SKM-1 (cell line): ENCODE data around the gene VPS52.

Experiments used
- DNase-seq: peaks from one replicate; lab custom pipeline; 2025; ENCODE audit not compliant: unreplicated experiment; lab: John Stamatoyannopoulos, UW

VPS52 gene, protein sequence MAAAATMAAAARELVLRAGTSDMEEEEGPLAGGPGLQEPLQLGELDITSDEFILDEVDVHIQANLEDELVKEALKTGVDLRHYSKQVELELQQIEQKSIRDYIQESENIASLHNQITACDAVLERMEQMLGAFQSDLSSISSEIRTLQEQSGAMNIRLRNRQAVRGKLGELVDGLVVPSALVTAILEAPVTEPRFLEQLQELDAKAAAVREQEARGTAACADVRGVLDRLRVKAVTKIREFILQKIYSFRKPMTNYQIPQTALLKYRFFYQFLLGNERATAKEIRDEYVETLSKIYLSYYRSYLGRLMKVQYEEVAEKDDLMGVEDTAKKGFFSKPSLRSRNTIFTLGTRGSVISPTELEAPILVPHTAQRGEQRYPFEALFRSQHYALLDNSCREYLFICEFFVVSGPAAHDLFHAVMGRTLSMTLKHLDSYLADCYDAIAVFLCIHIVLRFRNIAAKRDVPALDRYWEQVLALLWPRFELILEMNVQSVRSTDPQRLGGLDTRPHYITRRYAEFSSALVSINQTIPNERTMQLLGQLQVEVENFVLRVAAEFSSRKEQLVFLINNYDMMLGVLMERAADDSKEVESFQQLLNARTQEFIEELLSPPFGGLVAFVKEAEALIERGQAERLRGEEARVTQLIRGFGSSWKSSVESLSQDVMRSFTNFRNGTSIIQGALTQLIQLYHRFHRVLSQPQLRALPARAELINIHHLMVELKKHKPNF

DNA sequence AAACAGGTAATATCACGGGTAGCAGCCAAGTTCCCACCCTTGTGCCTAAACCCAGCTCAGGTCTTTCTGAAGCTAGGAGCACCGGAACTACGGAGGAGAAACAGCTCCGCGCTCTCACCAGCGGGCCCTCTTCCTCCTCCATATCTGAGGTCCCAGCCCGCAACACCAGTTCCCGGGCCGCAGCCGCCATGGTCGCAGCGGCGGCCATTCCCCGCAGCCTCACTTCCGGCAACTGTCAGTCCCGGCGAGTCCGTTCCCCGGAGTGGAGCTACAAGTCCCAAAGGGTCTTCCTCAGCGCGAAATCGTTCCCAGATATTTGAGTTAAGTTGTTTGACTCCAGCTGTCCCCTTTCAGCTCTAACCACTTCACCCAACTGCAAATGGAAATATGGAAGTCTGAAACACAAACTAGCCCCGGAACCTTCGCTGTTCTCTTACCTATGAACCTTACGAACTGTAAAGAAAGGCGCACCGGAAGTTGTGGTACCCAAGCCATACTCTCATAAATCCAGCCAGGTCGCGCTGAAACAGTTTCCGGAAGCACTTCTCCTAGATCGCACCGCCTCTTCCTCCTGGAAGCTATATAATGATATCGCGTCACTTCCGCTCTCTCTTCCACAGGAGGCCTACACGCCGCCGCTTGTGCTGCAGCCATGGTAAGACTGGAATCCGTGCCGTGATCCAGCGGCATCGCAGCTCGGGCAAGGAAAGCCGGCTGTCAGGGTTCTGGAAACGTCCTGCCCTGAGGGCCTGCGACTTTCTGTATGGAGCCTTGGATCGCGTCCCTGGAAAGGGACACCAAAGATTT, at the start of gene VPS52, which contains the start of gene RPS18:
VPS52 (minus strand) TSS at position 409 of the 807 bp plus-strand sequence; CDS start at position 208, 201 bp downstream.
RPS18 (plus strand) TSS at position 608 of the 807 bp plus-strand sequence; CDS start at position 653, 45 bp downstream.
- peak; percentile 97 for DNase-seq

- no peak for DNase-seq
Measured at GRCh38 chr6:33321227-33321626, 49.6 kb upstream of the VPS52 start.

- no peak for DNase-seq
Measured at GRCh38 chr6:33320315-33321181, 48.9 kb upstream of the VPS52 start.

DNA sequence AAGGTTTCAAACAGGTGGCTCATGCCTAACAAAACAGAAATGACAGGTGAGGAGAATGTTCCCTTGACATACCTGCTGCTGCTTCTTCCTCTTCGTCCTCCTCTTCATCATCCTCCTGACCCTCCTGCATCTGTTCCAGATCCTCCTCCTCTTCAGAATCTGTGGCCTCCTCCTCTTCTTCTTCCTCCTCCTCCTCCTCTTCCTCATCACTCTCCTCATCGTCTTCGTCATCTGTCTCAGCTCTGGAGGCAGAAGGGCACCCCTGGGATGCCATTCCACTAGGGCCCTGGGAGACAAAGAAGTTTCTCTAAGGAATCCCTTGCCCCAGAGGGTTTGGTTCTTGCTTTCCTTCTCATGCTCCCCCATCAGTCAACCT, 48.3 kb upstream of the VPS52 start:
- no peak for DNase-seq

DNA sequence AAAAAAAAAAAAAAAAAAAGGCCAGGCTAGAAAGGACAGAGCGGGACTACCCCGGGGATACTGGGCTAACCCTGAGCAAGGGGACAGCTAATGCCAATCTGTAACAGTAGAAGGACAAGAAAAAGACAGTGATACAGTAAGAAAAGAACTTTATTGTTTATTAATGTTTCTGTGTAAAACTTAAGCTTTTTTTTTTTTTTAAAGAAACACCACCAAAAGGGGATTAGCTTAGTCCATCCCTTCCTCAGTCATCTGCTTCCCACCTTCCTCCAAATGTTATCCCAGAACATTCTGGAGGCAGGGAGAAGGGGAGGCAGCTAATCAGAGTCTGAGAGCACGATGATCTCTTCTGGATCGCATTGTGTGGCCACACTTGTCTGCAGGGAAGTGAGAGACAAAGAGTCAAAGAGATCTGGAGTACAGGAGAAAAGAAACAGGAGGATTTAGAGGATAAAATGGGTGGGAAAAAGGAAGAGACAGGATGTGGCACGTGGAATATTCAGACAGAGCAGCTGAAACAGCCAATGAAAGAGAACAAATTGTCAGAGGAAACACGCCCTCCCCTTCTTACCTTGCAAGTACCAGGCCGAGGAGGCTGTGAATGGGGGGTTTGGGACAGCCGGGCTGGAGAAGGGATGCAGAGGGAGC, 46.9 kb upstream of the VPS52 start:
- no peak for DNase-seq

GRCh38 chr6:33317669-33318425, 46.2 kb upstream of the VPS52 start, which contains the start of gene ZBTB22:
Gene ZBTB22, minus strand, starts transcription at chr6:33317744. Its CDS starts 828 bp downstream, at chr6:33316916.
- DNase-seq, result peak; percentile 94

- peak; percentile 41 for DNase-seq
Measured at GRCh38 chr6:33317419-33317668, 45.7 kb upstream of the VPS52 start.

DNA sequence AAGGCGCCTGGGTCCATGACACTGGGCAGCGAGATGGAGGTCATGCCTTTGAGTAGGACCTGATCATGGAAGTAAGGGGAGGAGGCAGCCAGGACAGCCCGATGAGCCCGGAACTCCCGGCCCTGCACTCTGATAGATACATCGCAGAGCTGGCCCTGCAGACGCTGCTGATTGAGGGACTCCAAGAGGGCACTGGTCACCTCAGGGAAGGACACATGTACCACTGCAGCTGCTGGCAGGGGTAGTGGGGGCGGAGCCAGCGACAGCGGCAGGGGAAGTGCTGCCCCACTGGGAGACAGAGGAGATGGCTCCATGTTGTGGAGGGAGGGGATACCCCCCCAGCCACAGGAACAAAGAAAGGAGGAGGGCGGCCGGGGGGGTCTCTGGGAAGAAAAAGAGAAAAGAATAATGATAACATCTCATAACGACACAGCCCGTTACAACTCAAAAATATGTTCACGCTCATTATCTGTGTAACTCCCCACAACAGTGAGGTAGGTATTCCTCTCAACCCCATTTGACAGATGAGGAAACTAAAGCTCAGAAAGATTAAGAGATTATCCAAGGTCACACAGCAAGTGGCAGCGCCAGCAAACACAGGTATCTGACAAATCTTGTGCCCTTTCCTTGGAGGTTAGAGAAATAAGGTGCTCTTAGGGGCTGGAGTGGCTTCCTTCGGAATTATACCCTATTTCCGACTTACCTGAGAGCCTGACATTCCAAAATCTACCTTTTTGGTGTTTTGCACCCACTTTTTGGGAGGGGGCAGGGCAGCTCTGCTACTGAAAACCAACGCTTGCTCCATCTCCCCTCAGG, 45.1 kb upstream of the VPS52 start:
- DNase-seq, result no peak

DNA sequence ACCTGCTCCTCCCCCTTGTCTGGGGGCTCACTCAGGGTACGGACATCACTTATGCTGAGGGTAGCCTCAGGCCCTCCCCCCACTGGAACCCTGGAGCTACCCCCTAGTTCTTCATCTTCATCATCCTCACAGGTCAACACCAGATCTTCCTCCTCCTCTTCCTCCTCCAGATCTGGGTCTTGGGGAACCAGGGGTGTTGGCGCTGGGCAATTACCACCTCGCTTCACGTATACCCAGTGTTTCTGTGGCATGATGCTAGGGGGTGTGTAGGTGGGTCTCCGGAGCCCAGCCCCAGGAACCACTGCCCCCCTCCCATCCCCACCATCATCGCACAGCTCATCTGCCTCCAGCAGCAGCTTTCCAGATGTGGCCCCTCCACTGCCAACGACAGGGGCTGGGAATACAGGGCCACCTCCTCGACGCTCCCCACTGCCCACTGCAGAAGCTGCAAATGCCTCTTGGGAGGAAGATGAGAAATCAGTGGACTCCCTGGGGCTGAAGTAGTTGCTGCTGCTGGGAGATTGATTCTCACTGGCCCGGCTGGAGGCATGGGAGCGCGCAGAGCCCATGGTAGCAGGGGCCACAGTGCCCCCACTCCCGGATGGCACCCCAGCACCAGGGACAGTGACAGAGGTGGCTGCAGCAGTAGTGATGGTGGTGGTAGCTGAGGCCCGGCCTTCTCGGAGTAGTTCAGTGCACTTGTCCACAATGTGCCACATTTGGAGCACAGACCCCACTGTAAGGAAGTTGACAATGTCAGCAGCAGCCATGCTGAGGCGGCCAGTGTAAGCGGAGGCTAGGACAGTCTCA, 44.3 kb upstream of the VPS52 start:
- no peak for DNase-seq

- DNase-seq, result no peak
Measured at GRCh38 chr6:33314943-33315792, 43.5 kb upstream of the VPS52 start.

DNA sequence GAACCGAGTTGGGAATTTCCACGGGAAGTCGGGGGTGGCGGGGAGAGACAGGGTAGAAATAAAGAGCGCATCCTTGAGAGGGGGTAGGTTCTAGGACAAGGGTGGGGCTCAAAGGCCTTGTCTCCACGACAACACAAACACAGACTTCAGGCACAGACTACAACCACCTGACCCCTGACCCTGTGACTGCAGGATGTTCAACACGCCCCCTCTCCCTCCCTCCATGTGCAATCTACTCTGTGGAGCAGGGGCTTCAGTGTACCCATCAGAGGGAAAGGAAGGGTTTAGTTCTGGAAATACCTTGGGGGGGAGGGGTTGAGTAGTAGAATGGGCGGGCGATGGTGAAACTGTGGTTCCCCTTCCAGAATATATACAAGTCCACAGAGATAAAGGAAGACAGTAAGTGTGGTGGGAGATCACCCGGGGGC, 42.9 kb upstream of the VPS52 start:
- DNase-seq, result peak; percentile 6

GRCh38 chr6:33313709-33314514, 42.2 kb upstream of the VPS52 start, which contains the start of gene TAPBP:
Gene TAPBP, minus strand, starts transcription at chr6:33314078. Its CDS starts 37 bp downstream, at chr6:33314041.
- DNase-seq, result no peak

DNA sequence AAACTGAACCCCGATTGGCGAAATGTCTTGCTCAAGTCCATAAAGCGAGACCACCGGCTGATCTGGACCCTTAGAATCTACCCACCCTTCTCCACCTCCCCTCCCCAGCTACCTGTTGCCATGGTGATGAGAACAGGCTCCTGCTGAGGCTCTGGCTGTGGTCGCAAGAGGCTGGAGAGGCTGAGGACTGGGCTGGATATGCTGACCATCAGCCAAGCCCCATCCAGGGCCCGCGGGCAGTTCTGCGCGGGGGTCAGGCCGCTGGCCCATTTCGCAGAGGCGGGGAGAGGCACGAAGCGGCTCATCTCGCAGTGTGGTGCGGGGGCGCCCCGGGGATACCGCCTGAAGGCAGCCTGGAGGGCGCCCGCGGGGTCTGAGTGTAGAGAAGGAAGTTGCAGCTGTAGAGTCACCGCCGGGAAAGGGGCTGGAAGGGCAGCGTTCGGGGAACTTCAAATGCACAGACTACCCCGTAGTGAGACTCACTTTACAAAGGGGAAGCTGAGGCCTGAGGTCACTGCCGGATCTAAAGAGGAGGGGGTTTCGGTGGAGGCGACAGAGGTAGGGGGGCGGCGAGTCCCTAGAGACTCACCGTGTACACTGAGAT, 41.5 kb upstream of the VPS52 start:
- DNase-seq, result peak; percentile 57

- peak; percentile 18 for DNase-seq
Measured at GRCh38 chr6:33312361-33313104, 40.9 kb upstream of the VPS52 start.

GRCh38 chr6:33306356-33306755, 34.7 kb upstream of the VPS52 start:
- no peak for DNase-seq
